Measurements from ENCODE around the gene RRAGA.

GRCh38 chr9:19057033-19057432, 7.8 kb downstream of the RRAGA start:
- peak; percentile 18 for TF ChIP-seq POLR2A (IDR thresholded peaks at IDR 0.05; ENCODE audit: extremely low read depth, insufficient read length)
- TF ChIP-seq, protein P1, sequence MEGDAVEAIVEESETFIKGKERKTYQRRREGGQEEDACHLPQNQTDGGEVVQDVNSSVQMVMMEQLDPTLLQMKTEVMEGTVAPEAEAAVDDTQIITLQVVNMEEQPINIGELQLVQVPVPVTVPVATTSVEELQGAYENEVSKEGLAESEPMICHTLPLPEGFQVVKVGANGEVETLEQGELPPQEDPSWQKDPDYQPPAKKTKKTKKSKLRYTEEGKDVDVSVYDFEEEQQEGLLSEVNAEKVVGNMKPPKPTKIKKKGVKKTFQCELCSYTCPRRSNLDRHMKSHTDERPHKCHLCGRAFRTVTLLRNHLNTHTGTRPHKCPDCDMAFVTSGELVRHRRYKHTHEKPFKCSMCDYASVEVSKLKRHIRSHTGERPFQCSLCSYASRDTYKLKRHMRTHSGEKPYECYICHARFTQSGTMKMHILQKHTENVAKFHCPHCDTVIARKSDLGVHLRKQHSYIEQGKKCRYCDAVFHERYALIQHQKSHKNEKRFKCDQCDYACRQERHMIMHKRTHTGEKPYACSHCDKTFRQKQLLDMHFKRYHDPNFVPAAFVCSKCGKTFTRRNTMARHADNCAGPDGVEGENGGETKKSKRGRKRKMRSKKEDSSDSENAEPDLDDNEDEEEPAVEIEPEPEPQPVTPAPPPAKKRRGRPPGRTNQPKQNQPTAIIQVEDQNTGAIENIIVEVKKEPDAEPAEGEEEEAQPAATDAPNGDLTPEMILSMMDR (IDR thresholded peaks at IDR 0.05; ENCODE audit: low read depth, low read length), result no peak
- TF ChIP-seq, protein P2, sequence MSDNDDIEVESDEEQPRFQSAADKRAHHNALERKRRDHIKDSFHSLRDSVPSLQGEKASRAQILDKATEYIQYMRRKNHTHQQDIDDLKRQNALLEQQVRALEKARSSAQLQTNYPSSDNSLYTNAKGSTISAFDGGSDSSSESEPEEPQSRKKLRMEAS (IDR thresholded peaks at IDR 0.05; ENCODE audit: low read depth, low read length), result no peak

Measured in NB4 (cell line).